Neural crest cell (in vitro differentiated cells): ENCODE results near the gene COL17A1. TPM values are rescaled to one million over a fixed set of nuclear protein-coding genes. Genes with fewer than 3 reads are reported as not detected.

Source experiments
- DNase-seq: peaks from one replicate; pipeline ENCODE4 v3.0.0; 2021; ENCODE audit warnings: low read depth, mixed read lengths, low spot score
- H3K27ac Mint-ChIP-seq: one replicate; pipeline ENCODE4 v1.8.0; 2021; ENCODE audit warnings: mild to moderate bottlenecking, mixed read lengths; ENCODE audit not compliant: unreplicated experiment
- H3K27me3 Mint-ChIP-seq: 2 replicates; pipeline ENCODE4 v1.8.0; 2021; ENCODE audit warnings: low read depth, mild to moderate bottlenecking, mixed read lengths
- H3K36me3 Mint-ChIP-seq: 2 replicates; pipeline ENCODE4 v1.8.0; 2021; ENCODE audit warnings: low read depth, mild to moderate bottlenecking, mixed read lengths
- H3K4me1 Mint-ChIP-seq: 2 replicates; pipeline ENCODE4 v1.8.0; 2021; ENCODE audit warnings: mixed read lengths
- H3K4me3 Mint-ChIP-seq: one replicate; pipeline ENCODE4 v1.8.0; 2021; ENCODE audit warnings: mild to moderate bottlenecking, mixed read lengths
- H3K9me3 Mint-ChIP-seq: 2 replicates; pipeline ENCODE4 v1.8.0; 2021; ENCODE audit warnings: mixed read lengths
- total RNA-seq: library from RNA; stranded (reverse); gene quantifications from 2 replicates; pipeline ENCODE4 v1.2.1, GENCODE V29; 2021
- TF ChIP-seq, protein P1 (sequence below): fragments of 200-600 bp; sonication (generic); conservative IDR thresholded peaks from 2 replicates; pipeline ENCODE4 v1.5.0; 2021; ENCODE audit warnings: antibody characterized with exemption, mild to moderate bottlenecking

COL17A1 gene
- total RNA-seq, 1 donor from 2014 or later = not detected

DNA sequence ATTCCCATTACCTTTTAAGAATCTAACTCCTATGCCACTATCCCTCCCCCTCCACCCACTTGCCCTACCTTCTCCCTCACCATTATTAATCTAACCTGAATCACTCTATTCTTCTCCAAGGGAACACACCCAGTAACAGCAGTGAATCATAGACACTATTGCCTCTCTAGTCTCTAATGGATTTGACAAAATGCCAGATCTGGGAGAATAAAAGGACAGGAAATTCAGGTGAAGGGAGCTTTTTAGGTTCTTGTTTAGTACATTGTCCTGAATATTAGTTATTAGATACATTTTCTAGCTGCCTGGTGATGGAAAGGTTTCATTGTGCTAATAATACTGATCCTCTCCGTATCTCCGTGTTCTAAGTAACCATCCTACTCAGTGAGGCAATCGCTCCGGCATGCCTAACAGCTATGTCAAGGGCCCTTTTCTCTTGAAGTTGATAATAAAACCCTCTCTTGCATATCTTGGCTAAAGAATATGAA lies 32.2 kb upstream of the COL17A1 start:
- Mint-ChIP-seq H3K27ac (no peak overlapping the region), H3K9me3 (no peaks in the 10 kb centered on the region), H3K4me3 (no peak overlapping the region)

DNA sequence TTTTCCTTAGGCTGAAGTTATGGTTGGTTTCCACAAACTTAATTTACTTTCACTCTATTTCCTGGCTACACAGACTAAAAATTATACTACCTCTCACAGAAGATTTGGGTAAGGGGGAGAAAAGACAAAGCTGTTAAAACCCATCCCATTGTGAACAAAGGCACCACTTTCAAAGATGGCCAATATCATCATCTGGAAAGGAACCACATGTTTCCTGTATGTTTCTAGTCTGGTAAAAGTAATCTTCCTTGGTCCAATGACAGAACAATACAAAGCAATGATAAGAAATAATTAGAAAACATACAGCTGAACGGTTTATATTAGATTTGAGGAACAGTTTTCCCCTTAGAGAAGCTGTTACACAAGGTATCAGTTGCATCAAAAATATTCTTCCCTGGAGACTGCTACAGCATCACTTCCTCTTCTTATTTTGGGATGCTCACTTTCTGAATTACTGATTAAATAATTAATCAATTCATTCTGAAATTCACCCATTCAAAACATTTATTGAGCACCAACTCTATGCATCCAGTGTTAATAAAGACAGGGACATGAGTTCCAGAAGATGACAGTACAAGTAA lies 27.8 kb upstream of the COL17A1 start:
- DNase-seq = no peak
- H3K36me3 Mint-ChIP-seq = no peaks in the 10 kb centered on the region
- H3K4me1 Mint-ChIP-seq = no peaks in the 10 kb centered on the region
- no peak overlapping the region for H3K27ac Mint-ChIP-seq
- H3K4me3 Mint-ChIP-seq = no peak overlapping the region
- peaks cover 11% of the 10 kb centered on the region for H3K27me3 Mint-ChIP-seq
- no peaks in the 10 kb centered on the region for H3K9me3 Mint-ChIP-seq
- TF ChIP-seq, protein P1, sequence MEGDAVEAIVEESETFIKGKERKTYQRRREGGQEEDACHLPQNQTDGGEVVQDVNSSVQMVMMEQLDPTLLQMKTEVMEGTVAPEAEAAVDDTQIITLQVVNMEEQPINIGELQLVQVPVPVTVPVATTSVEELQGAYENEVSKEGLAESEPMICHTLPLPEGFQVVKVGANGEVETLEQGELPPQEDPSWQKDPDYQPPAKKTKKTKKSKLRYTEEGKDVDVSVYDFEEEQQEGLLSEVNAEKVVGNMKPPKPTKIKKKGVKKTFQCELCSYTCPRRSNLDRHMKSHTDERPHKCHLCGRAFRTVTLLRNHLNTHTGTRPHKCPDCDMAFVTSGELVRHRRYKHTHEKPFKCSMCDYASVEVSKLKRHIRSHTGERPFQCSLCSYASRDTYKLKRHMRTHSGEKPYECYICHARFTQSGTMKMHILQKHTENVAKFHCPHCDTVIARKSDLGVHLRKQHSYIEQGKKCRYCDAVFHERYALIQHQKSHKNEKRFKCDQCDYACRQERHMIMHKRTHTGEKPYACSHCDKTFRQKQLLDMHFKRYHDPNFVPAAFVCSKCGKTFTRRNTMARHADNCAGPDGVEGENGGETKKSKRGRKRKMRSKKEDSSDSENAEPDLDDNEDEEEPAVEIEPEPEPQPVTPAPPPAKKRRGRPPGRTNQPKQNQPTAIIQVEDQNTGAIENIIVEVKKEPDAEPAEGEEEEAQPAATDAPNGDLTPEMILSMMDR = no peak

More for the DNA sequence above, 32.2 kb upstream of the COL17A1 start:
- H3K27me3 Mint-ChIP-seq = peaks cover 9% of the 10 kb centered on the region
- H3K36me3 Mint-ChIP-seq = no peaks in the 10 kb centered on the region
- DNase-seq = no peak
- TF ChIP-seq, protein P1 = no peak
- peaks cover 18% of the 10 kb centered on the region for H3K4me1 Mint-ChIP-seq

DNA sequence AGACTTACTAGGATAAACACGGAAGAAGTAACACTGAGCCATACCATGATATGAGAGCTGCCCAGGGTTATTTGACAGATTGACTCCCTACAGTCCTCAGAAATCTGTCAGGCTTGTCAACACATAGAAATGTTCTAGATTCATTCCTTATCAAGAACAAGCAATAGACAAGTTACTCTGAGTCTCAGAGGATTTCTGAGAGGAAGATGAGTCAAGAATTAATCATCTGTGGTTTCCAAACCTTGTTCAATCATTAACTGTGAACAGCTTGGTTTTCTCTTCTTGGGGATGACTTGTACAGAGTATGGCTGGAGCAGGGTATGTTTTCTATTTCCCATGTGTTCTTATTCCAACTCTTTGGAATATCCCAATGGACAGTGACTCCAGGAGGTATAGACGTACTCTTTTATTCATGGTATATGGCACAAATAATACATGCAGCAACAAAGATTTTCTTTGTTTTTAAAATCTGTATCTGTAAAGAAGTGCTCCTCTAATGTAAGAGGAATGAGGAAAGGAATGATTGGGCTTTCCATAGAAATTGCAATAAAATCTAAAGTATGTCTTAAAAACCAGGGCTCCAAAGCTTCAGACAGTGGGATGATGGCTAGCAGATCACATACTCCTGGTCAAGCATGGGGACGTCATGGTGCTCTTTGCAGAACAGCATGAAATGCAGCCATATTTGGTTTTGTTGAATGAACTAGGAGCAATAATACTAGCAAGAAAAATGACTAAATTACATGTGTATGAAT lies 24.4 kb upstream of the COL17A1 start:
- no peaks in the 10 kb centered on the region for H3K36me3 Mint-ChIP-seq
- H3K27me3 Mint-ChIP-seq = peaks cover 2% of the 10 kb centered on the region

DNA sequence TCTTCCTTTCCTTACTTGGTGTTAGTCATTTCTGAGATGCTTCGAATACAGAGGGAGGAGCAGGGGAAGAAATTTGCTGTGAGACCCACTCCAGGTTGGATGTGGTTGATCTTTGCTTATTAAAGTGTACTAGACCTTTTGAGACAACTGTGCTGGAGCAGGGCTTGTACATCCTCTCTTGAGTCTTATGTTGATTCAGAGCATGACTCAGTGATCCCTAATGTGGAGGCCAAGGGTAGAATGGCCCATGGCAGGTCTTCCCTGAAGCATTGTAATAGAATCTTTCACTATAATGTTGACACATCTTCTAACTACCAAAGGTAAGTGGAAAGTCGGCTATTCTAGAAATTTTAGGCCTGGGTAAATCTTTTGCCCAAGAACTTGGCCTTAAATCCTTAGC lies 19.2 kb upstream of the COL17A1 start:
- no peak for DNase-seq
- Mint-ChIP-seq H3K4me1 (no peaks in the 10 kb centered on the region), H3K9me3 (no peaks in the 10 kb centered on the region), H3K27me3 (no peaks in the 10 kb centered on the region), H3K4me3 (no peak overlapping the region), H3K36me3 (no peaks in the 10 kb centered on the region), H3K27ac (no peak overlapping the region)
- TF ChIP-seq, protein P1 = no peak

More for the DNA sequence above, 24.4 kb upstream of the COL17A1 start:
- TF ChIP-seq, protein P1 = no peak
- no peaks in the 10 kb centered on the region for H3K4me1 Mint-ChIP-seq
- no peaks in the 10 kb centered on the region for H3K9me3 Mint-ChIP-seq
- H3K27ac Mint-ChIP-seq = no peak overlapping the region
- DNase-seq = no peak
- no peak overlapping the region for H3K4me3 Mint-ChIP-seq

DNA sequence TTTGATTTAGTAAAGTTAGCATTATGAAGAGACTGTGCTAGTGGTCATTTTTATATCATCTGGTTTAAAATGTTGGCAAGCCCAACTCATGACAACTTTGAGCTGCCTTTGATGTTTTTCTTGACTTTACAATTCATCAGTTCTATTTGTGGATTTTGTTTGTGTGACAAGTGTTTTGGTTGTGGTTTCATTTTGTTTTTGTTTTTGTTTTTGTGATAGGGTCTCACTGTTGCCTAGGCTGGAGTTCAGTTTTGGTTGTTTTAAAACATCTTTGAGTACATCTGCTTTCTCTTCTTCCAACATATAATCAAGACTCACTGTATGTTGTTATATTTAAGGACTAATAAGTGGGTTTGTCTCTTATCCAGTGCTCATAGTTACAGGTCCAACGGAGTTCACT lies 18.7 kb upstream of the COL17A1 start:
- Mint-ChIP-seq H3K4me1 (no peaks in the 10 kb centered on the region), H3K9me3 (no peaks in the 10 kb centered on the region), H3K27me3 (no peaks in the 10 kb centered on the region), H3K27ac (no peak overlapping the region), H3K4me3 (no peak overlapping the region), H3K36me3 (no peaks in the 10 kb centered on the region)
- TF ChIP-seq, protein P1 = no peak
- no peak for DNase-seq
